Activated T-cell treated with anti-CD3 and anti-CD28 coated beads, Interleukin-2, amount 50 U/mL, for 72 hours (primary cell): Measurements from ENCODE around the gene SLC12A8. TPM values are rescaled to one million over a fixed set of nuclear protein-coding genes. Genes with fewer than 3 reads are reported as not detected.
A peak's percentile ranks its signal among the peaks of the same experiment; 100 is the strongest.

Experiments
- ATAC-seq, 2 donors: fragments of 150-1000 bp; cut with Tn5 transposase; replicated peaks in 1 of 2; 2 replicates each; pipeline ENCODE4 v1.10.0; 2021; ENCODE audit warnings: moderate library complexity in 2 of 2, mild to moderate bottlenecking in 1 of 2
- DNase-seq, 2 donors: peaks; one replicate each; pipeline ENCODE4 v3.0.0; 2021 to 2022; ENCODE audit warnings: mixed read lengths in 1 of 2
- H3K27ac Mint-ChIP-seq: one replicate; pipeline ENCODE4 v1.8.0; 2022; ENCODE audit warnings: mild to moderate bottlenecking, moderate library complexity, mixed read lengths
- H3K27me3 Mint-ChIP-seq: one replicate; pipeline ENCODE4 v1.8.0; 2022; ENCODE audit warnings: low read depth, mixed read lengths
- H3K36me3 Mint-ChIP-seq, 2 donors: one replicate each; pipeline ENCODE4 v1.8.0; 2022; ENCODE audit warnings: mixed read lengths in 2 of 2, mild to moderate bottlenecking in 1 of 2; ENCODE audit not compliant: insufficient read depth in 2 of 2
- H3K4me1 Mint-ChIP-seq: one replicate; pipeline ENCODE4 v1.8.0; 2022; ENCODE audit warnings: low read depth, mixed read lengths
- H3K4me3 Mint-ChIP-seq, 2 donors: one replicate each; pipeline ENCODE4 v1.8.0; 2022; ENCODE audit warnings: mild to moderate bottlenecking in 2 of 2, mixed read lengths in 2 of 2, moderate library complexity in 2 of 2
- H3K9me3 Mint-ChIP-seq, 2 donors: one replicate each; pipeline ENCODE4 v1.8.0; 2022; ENCODE audit warnings: mixed read lengths in 2 of 2
- total RNA-seq, 2 donors: library from RNA; stranded (reverse); gene quantifications; one replicate each; pipeline ENCODE4 v1.2.3, GENCODE V29; 2022

SLC12A8 gene
- total RNA-seq, 2 donors from 2014 or later, result 0.53 to 2.2 TPM

DNA sequence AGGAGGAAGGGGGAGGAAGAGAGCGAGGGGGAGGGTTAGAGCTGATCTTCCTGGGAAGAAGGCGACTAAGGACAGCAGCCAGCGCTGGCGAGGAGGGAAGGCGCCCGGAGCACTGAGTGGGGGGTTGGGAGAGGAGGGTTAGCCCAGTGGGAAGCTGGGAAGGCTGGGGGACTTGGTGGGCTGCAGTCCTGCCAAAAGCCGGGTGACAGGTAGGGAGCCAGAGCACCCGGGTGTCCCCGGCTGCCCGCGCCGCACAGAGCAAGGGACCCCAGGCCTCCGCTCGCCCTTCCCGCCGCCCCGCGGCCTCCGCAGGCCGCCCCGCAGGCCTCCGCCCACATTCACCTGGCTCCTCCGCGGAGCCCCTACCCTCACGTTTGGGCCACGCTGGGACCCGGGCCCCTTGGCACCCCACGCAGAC lies 448 bp downstream of the SLC12A8 start:
- DNase-seq, result no peak
- Mint-ChIP-seq H3K4me3 (peak overlapping the region; percentile 45 to 65), H3K27ac (no peak overlapping the region), H3K4me1 (peaks cover 27% of the 10 kb centered on the region), H3K27me3 (peaks cover 55% of the 10 kb centered on the region), H3K9me3 (no peaks in the 10 kb centered on the region), H3K36me3 (no peaks in the 10 kb centered on the region)
- peak; percentile 10 to 26 for ATAC-seq

GRCh38 chr3:125211523-125212090 lies 941 bp downstream of the SLC12A8 start:
- peak overlapping the region; percentile 45 to 65 for H3K4me3 Mint-ChIP-seq

GRCh38 chr3:125207949-125208568 lies 4.5 kb downstream of the SLC12A8 start:
- Mint-ChIP-seq H3K27me3 (peaks cover 54% of the 10 kb centered on the region), H3K4me1 (peaks cover 14% of the 10 kb centered on the region), H3K27ac (no peak overlapping the region), H3K9me3 (no peaks in the 10 kb centered on the region), H3K4me3 (no peak overlapping the region), H3K36me3 (no peaks in the 10 kb centered on the region)
- DNase-seq (no peak), ATAC-seq (no peak)

More at GRCh38 chr3:125211523-125212090, 941 bp downstream of the SLC12A8 start:
- H3K4me1 Mint-ChIP-seq, result peaks cover 27% of the 10 kb centered on the region
- DNase-seq (no peak), ATAC-seq (no peak)
- H3K27ac Mint-ChIP-seq, result no peak overlapping the region
- H3K9me3 Mint-ChIP-seq, result no peaks in the 10 kb centered on the region
- H3K36me3 Mint-ChIP-seq, result no peaks in the 10 kb centered on the region
- H3K27me3 Mint-ChIP-seq, result peaks cover 57% of the 10 kb centered on the region

GRCh38 chr3:125207507-125207906 lies 5.0 kb downstream of the SLC12A8 start:
- Mint-ChIP-seq H3K9me3 (no peaks in the 10 kb centered on the region), H3K27me3 (peaks cover 52% of the 10 kb centered on the region), H3K36me3 (no peaks in the 10 kb centered on the region), H3K27ac (no peak overlapping the region), H3K4me1 (peaks cover 14% of the 10 kb centered on the region), H3K4me3 (no peak overlapping the region)
- DNase-seq (no peak), ATAC-seq (no peak)

DNA sequence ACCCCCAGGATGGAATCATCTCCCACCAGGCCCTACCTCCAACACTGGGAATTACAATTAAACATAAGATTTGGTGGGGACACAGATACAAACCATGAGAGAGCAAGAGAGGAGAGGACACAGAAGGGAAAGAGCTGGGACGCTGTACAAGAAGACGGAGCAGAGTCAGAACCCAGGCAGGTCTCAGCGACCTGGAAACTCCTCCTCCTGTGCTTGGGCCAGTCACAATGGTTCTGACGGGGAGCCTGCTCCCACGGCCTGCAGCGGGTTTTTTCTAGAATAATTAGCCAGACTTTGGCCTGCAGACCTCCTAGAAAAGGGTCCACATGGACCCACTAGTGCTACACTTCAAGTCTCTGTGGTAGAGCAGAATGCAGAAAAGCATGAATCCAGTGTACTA lies 5.6 kb downstream of the SLC12A8 start:
- H3K4me3 Mint-ChIP-seq, result no peak overlapping the region
- H3K9me3 Mint-ChIP-seq, result no peaks in the 10 kb centered on the region
- H3K27me3 Mint-ChIP-seq, result peaks cover 50% of the 10 kb centered on the region
- ATAC-seq (no peak), DNase-seq (no peak)
- H3K4me1 Mint-ChIP-seq, result peaks cover 13% of the 10 kb centered on the region
- H3K27ac Mint-ChIP-seq, result no peak overlapping the region
- H3K36me3 Mint-ChIP-seq, result no peaks in the 10 kb centered on the region

GRCh38 chr3:125203731-125204130 lies 8.8 kb downstream of the SLC12A8 start:
- no peak overlapping the region for H3K27ac Mint-ChIP-seq
- H3K36me3 Mint-ChIP-seq, result no peaks in the 10 kb centered on the region
- H3K27me3 Mint-ChIP-seq, result peaks cover 21% of the 10 kb centered on the region

GRCh38 chr3:125202197-125202596 lies 10.4 kb downstream of the SLC12A8 start:
- ATAC-seq (peak; percentile 38 to 43), DNase-seq (no peak)
- Mint-ChIP-seq H3K27me3 (peaks cover 26% of the 10 kb centered on the region), H3K27ac (no peak overlapping the region), H3K4me1 (peaks cover 7% of the 10 kb centered on the region), H3K4me3 (no peak overlapping the region), H3K36me3 (no peaks in the 10 kb centered on the region), H3K9me3 (no peaks in the 10 kb centered on the region)

More at GRCh38 chr3:125203731-125204130, 8.8 kb downstream of the SLC12A8 start:
- peaks cover 7% of the 10 kb centered on the region for H3K4me1 Mint-ChIP-seq
- DNase-seq, result no peak
- H3K4me3 Mint-ChIP-seq, result no peak overlapping the region
- no peak for ATAC-seq
- H3K9me3 Mint-ChIP-seq, result no peaks in the 10 kb centered on the region

GRCh38 chr3:125200731-125201139 lies 11.8 kb downstream of the SLC12A8 start:
- no peaks in the 10 kb centered on the region for H3K36me3 Mint-ChIP-seq

GRCh38 chr3:125194849-125195601 lies 17.5 kb downstream of the SLC12A8 start:
- peak; percentile 89 to 90 for ATAC-seq
- Mint-ChIP-seq H3K9me3 (no peaks in the 10 kb centered on the region), H3K4me1 (peaks cover 7% of the 10 kb centered on the region), H3K36me3 (no peaks in the 10 kb centered on the region), H3K27me3 (peaks cover 31% of the 10 kb centered on the region), H3K27ac (no peak overlapping the region), H3K4me3 (no peak overlapping the region)
- DNase-seq, result peak in 1 of 2 donors; percentile 14

More at GRCh38 chr3:125200731-125201139, 11.8 kb downstream of the SLC12A8 start:
- H3K9me3 Mint-ChIP-seq, result no peaks in the 10 kb centered on the region
- H3K4me1 Mint-ChIP-seq, result peaks cover 7% of the 10 kb centered on the region
- ATAC-seq (peak; percentile 45 to 75), DNase-seq (no peak)
- no peak overlapping the region for H3K27ac Mint-ChIP-seq
- peak overlapping the region in 1 of 2 donors; percentile 3 for H3K4me3 Mint-ChIP-seq
- peaks cover 24% of the 10 kb centered on the region for H3K27me3 Mint-ChIP-seq

DNA sequence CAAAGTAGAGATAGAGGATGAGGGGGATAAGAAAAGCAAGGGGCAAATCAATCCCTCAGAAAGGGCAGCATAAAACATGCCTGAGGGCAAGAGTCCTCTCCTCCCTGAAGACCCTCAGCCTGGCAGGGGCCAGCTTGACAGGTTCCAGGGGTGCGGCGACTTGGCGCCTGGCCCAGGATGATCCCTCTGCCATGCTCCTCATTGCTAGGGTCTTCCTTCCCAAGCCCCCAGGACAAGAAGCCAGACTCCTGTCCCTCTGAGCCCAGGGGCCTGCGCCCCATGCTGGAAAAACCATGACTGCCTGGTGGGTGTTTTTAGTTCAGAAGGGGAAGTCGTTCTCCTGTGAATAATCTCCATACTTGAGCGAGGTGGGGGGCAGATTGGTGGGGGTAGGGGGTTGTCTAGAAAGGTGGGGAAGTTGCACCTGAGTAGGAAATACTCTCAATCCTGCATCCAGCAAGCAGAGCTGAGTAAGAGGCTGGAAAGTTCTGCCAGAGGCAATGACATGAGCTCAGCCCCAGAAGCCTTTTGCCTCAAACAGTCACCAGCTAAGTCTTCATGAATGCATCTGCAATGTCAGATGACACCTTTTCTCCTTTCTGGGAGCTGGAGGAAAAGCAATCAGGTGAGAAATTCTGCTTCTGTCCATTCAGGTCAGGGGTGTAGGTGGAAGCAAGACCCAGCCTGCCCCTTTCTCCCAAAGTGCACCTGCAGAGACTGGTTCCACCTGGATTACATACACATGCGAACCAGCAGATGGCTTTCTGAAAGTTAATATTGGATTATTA lies 18.3 kb downstream of the SLC12A8 start:
- Mint-ChIP-seq H3K4me1 (peaks cover 7% of the 10 kb centered on the region), H3K27me3 (peaks cover 31% of the 10 kb centered on the region), H3K9me3 (no peaks in the 10 kb centered on the region), H3K4me3 (no peak overlapping the region), H3K27ac (no peak overlapping the region), H3K36me3 (no peaks in the 10 kb centered on the region)
- DNase-seq, result no peak
- ATAC-seq, result no peak

- H3K27ac Mint-ChIP-seq, result no peak overlapping the region
- DNase-seq (no peak), ATAC-seq (no peak)
- H3K36me3 Mint-ChIP-seq, result no peaks in the 10 kb centered on the region
- H3K4me1 Mint-ChIP-seq, result peaks cover 7% of the 10 kb centered on the region
- no peak overlapping the region for H3K4me3 Mint-ChIP-seq
- H3K9me3 Mint-ChIP-seq, result no peaks in the 10 kb centered on the region
- H3K27me3 Mint-ChIP-seq, result peaks cover 23% of the 10 kb centered on the region
These were observed 20.1 kb downstream of the SLC12A8 start for GRCh38 chr3:125192190-125193035.

DNA sequence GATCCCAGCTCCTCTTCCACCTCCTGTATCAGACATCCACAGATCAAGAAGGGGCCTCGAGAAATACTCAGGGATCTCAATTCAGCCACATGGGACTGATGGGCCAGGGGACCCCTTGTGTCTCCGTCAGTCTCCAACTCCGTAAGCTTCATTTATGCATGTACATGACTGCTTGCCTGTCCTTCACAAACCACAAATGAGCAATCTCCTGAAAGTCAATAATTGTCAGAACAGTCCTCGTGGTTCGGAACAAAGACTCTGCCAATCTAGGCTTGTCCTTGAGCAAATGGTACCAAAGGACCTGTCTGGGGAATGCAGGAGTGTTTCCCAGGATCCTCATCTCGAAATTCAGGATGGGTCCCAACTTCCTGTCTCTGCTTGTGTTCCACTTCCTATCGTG lies 20.8 kb downstream of the SLC12A8 start:
- DNase-seq (no peak), ATAC-seq (peak in 1 of 2 donors; percentile 35)
- Mint-ChIP-seq H3K27ac (no peak overlapping the region), H3K36me3 (no peaks in the 10 kb centered on the region), H3K4me1 (peaks cover 7% of the 10 kb centered on the region), H3K4me3 (no peak overlapping the region), H3K9me3 (no peaks in the 10 kb centered on the region), H3K27me3 (peaks cover 16% of the 10 kb centered on the region)
